Suprapubic skin (tissue), 3 donors: ENCODE results near the gene ARID4B.
"Not testable (repeated sequence)": the region's sequence is repeated elsewhere in the genome, so short reads cannot be mapped to it uniquely, and the experiment has no call there.

Experiments used
- CTCF ChIP-seq, 2 donors: fragments of 200-600 bp in 1 of 2; fragments of 450-650 bp in 1 of 2; sonication (generic) in 1 of 2; IDR thresholded peaks; one replicate each; pipeline ENCODE4 v1.5.1; 2016 to 2019; ENCODE audit warnings: antibody characterized with exemption in 2 of 2, mild to moderate bottlenecking in 1 of 2, moderate library complexity in 1 of 2
- EP300 ChIP-seq: sonication (generic); formaldehyde crosslinking; IDR thresholded peaks from one replicate; pipeline ENCODE4 v1.6.1; 2017; ENCODE audit warnings: antibody characterized with exemption
- POLR2A ChIP-seq, 2 donors: fragments of 450-650 bp; IDR thresholded peaks; one replicate each; pipeline ENCODE4 v1.6.1; 2017; ENCODE audit warnings: antibody characterized with exemption in 2 of 2, mild to moderate bottlenecking in 2 of 2, moderate library complexity in 2 of 2

GRCh38 chr1:235159284-235159683 lies 168.7 kb downstream of the ARID4B start:
- not testable (repeated sequence) for TF ChIP-seq POLR2A (IDR thresholded peaks at IDR 0.05); CTCF (IDR thresholded peaks at IDR 0.05); EP300
